ENCODE results near the gene RIC1. TPM values are rescaled to one million over a fixed set of nuclear protein-coding genes. Genes with fewer than 3 reads are reported as not detected.

The RIC1 gene
- total and polyA plus RNA-seq, 9 of the 15 experiments (the other 6 are each of a cell fraction or from before 2014, with no cell fraction given), result 3.2 to 25.8 (median 15.0) TPM

GRCh38 chr9:5582835-5583195, 46.1 kb upstream of the RIC1 start (continued):
- TF ChIP-seq ARID3A (IDR thresholded peaks at IDR 0.05; ENCODE audit: borderline replicate concordance, low read depth, low read length), result no peak
- TF ChIP-seq FOXA1 (IDR thresholded peaks at IDR 0.05; ENCODE audit: borderline replicate concordance), result no peak
- TF ChIP-seq ZNF282 (CRISPR knock-in tag; IDR thresholded peaks at IDR 0.05), result no peak
- no peak for TF ChIP-seq FOXK1 (CRISPR knock-in tag; IDR thresholded peaks at IDR 0.05; ENCODE audit: borderline replicate concordance)
- TF ChIP-seq SAFB (IDR thresholded peaks at IDR 0.05; ENCODE audit: borderline replicate concordance, low read depth, low read length), result no peak

GRCh38 chr9:5586391-5586802, 42.5 kb upstream of the RIC1 start:
- BruUV-seq (replicated peaks), result no TSS peak
- ATAC-seq (no peak), DNase-seq (ENCODE audit: extremely low read depth in 1 of 4, low spot score in 3 of 4) (no peak), FAIRE-seq (no peak)
- H3K9ac ChIP-seq (ENCODE audit: insufficient read depth in 1 of 2, low read depth in 2 of 2, low read length in 2 of 2), result no peak overlapping the region
- no peaks in the 10 kb centered on the region for H3K9me3 ChIP-seq (replicated peaks; ENCODE audit: control insufficient read depth, insufficient read depth, low read depth, low read length)
- H3K4me1 ChIP-seq (replicated peaks in 1 of 2; ENCODE audit: control insufficient read depth in 2 of 2, insufficient read depth in 2 of 2, low read length in 2 of 2), result no peaks in the 10 kb centered on the region; a peak in 1 of 5 replicates
- H3K27ac ChIP-seq (ENCODE audit: extremely low read depth, low read depth, low read length), result no peak overlapping the region
- ChIA-PET CTCF (ENCODE audit: low intra/inter-chr PET ratio) (no interaction called here), POLR2A (no interaction called here)
- H3K4me3 ChIP-seq, result no peak overlapping the region
- no peaks in the 10 kb centered on the region for H4K20me1 ChIP-seq (replicated peaks; ENCODE audit: control insufficient read depth, insufficient read depth, low read length)
- H2AFZ ChIP-seq (ENCODE audit: low read depth, low read length), result no peak overlapping the region
- no peaks in the 10 kb centered on the region for H3K36me3 ChIP-seq (ENCODE audit: control insufficient read depth, insufficient read depth, low read length)
- H3K79me2 ChIP-seq (ENCODE audit: control insufficient read depth, insufficient read depth, low read length), result no peaks in the 10 kb centered on the region
- TF ChIP-seq ZNF175 (CRISPR knock-in tag; IDR thresholded peaks at IDR 0.05; ENCODE audit: low read depth) (peak; percentile 20; the same call in 1 of the 2 replicates), COPS2 (conservative IDR thresholded peaks at IDR 0.05) (no peak), STAT5B (CRISPR knock-in tag; IDR thresholded peaks at IDR 0.05) (no peak), ETV1 (tag; conservative IDR thresholded peaks at IDR 0.05; ENCODE audit: low read depth) (0 out of 2 replicates have a peak, but pooled peaks have one; percentile 18)
- intact Hi-C loops (cut with micrococcal nuclease), result no loop called here
- no peaks in the 10 kb centered on the region for H3K27me3 ChIP-seq (ENCODE audit: control insufficient read depth in 2 of 2, insufficient read depth in 2 of 2, low read length in 2 of 2)
- no peak overlapping the region for H3K4me2 ChIP-seq (ENCODE audit: insufficient read depth, low read length)
- in situ Hi-C loops (cut with MboI), result loop anchor here (25.0 kb wide), 1 partner anchor 399 kb away; the partner anchor contains the start of gene INSL6
- H3K9me1 ChIP-seq (ENCODE audit: control insufficient read depth, insufficient read depth, low read length), result no peaks in the 10 kb centered on the region
